GM18507 (cell line): ENCODE measurements around the gene PTPRN2.

Experiments
- DNase-seq: peaks from one replicate; pipeline ENCODE4 v3.0.0; 2011; ENCODE audit warnings: low read depth; ENCODE audit not compliant: insufficient read length; ENCODE audit errors: extremely low spot score
- FAIRE-seq: peaks from 2 replicates; lab custom pipeline; 2011; peaks lifted over from hg19 to GRCh38; lab: Jason Lieb, UNC

PTPRN2 gene

DNA sequence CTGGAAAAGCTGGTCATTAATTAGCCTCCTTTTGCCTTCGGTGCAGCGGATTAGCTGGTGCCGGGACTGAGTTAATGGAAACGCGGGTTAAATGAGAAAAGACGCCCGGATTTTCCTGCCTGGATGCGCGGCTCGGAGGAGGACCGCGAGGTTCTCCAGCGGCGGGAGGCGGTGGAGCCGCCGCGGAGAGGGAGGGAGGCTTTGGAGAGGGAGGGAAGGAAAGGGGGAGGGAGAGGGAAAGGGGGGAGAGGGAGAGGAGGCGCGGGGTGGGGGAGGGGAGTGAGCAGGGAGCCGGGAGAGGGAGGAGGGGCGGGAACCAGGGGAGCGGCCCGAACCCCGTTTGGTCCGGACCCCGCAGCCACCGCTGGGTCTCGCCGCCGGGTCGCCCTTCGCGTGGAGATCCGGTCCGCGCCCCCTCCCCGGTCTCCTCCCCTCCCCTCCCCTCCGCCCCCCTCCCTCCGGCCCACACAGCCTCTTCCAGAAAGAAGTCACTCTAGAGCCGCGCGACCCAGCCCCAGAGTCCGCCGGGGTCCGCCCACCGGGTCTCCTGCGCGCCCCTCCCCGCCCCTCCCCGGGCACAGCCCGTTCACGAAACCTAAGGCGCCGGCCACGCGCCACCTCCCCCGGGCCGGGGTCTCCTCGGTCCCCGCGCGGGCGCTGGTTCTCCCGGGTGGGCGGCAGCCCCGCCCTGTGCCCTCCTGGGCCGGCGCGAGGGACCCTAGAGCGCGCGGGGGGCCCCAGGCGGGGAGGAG lies 903.3 kb downstream of the PTPRN2 start:
- no peak for FAIRE-seq
- DNase-seq: no peak

DNA sequence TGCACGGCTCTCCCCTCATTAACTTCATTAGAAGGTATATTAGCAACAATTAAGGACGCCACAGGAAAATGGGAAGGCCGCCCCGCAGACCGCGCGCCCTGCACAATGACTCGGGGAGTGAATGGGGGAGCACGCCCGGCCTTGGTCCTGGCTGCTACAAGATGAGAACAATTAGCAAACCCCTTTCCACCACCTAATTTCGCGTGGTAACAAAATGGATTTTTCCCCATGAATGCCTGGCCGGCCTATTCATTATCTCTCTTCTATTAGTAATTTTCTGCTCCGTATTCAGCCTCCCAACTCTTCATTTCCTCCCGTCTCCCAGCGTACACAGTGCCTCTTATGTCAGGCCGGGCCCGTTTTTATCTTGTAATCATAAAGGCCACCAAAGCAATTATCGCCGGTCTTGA lies 903.9 kb downstream of the PTPRN2 start:
- DNase-seq: no peak
- no peak for FAIRE-seq

DNA sequence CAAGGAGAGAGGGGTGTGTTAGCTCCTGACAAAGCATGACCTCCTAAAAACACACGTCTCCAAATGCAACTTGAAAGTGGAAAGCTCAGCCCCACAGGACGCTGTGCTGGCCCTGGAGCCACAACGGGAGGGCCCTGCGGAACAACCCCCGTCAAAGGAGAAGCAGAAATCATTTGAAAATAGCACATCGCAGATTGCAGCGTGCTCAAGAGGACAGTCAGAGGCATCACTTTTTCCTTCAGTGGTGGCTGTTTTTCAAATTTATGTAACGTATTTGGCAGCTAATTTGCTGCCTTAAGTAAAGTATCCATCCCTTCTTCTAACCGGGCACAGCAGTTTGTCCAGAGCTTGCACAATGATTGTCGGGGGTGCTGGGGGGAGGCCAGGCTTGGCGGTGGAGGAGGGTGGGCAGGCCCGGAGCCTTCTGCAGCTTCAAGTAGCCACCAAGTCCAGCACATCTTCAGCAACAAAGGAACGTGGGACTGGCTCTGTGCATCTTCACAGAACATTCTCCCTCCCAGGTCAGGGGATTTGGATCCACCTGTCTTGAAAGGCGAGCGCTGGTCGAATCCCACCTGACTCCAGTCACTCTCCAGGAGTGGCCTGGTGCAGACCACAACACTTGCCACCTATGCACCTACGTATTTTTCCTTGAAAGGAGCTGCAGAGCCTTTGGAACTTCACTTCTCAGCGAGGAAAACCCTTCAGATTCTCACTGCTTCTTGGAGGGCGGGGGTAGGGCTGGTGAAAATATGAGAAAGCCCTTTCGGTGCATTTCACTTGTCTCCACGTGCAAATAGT lies 904.5 kb downstream of the PTPRN2 start:
- DNase-seq (no peak), FAIRE-seq (no peak)

DNA sequence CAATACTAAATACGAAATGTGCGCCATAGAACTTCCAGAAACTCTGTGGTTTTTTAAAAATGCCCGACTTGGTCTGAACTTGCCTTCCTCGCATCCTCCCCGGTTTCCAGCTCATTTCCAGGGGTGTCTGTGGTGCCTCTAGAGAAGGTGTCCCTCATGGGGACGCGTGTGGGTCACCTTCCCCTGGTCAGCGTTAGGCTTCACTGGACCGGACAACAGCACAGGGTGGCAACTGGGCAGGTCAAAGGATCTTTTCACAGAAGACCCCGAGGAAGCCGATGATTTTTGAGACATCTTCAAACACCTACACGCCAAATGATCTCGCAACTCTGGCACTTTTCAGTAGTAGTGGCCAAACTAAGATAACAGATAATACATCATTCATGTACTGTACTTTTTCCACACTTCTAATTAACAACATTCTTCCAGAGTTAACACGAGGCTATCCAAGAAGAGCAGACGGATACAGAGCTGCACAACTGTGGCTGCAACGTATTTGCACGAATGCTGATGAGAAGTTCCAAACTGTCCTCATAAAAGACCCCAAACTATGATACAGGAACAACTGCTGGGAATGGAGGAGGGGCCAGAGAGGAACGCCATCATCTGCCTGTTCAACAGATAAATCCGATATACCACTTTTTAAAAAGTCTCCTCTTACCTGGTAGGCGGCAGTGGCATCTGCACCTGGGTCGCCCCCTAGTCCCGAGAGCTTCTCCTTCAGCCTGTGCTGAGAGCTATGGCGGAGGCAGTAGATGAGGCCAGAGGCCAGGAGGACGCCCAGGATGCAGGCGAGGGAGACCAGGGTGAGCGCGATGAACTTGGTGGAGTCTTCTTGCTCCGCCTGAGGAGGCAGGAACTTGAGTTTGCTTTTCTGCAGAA lies 905.3 kb downstream of the PTPRN2 start:
- FAIRE-seq (no peak), DNase-seq (no peak)

DNA sequence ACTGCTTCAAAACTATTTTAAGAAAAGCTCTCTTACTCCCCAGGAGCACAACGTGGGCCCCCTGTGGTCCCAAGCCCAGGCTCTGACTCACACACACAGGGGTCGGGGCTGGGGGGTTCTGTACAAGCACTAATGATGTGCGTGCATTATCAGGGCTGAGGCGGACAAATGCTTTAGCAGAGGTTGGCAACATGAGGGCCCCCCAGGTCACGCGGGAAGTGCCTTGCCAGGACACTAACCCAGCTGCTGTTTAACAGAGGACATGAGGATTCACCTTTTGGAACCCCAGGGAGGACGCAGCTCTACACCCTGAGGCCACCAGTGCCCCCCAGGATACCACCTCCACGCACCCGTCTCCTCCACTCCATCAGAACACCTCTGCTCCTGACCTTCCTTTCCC lies 908.0 kb downstream of the PTPRN2 start:
- DNase-seq: no peak
- no peak for FAIRE-seq

DNA sequence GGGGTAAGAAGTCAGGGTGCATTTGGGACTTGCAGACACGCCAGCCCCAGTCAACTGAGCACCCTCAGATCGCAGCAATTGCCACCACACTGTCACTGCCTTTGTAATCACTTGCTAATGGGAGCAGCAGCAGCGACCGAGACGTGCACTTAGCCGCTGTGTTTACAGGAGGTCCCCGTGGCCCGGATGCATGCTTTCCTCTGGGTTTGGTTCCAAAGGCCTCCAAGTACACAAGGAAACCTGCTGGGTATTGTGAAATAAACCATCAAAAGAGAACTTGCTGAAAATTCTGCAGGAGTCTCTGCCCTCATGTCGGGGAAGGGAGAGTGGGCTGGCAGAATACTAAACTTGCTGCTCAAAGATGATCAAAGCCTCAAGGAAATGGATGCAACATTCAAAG lies 909.1 kb downstream of the PTPRN2 start:
- DNase-seq (no peak), FAIRE-seq (no peak)

DNA sequence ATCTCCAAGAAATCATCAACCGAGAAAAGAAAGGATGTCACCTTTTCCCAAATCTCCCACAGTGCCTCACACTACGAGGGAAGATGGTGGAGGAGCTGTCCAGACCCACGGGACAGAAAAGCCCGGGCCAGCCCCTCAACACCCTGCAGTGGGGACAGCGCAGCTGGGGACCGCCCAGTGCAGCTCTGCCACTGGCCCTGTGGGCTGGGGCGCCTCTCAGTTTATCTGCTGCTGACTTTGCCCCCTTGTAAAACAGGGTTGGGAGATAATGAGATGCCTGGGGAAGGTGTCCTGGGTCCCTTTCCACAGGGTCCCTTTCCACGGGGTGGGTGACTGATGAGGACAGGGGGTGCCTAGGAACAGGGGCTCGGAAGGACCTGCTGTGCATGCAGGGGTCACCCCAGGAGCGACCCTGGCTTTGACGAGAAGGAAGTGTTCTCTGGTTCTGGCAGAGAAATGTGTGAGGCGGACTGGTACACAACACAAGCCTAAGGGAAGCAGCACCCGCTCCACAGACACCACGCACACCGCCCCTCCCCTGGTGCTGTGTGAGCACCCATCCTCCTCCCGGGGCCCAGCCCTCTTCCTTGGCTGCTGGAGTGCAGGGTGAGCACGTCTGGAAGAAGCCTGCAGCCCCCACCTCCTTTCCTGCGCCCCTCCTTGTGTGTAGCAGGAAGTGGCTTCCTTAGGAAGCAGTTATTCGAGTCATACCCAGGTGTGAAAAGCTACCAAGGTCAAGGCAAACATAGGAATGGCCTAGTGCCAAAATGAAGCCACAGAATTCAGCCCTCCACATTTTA lies 911.0 kb downstream of the PTPRN2 start:
- DNase-seq (no peak), FAIRE-seq (no peak)

DNA sequence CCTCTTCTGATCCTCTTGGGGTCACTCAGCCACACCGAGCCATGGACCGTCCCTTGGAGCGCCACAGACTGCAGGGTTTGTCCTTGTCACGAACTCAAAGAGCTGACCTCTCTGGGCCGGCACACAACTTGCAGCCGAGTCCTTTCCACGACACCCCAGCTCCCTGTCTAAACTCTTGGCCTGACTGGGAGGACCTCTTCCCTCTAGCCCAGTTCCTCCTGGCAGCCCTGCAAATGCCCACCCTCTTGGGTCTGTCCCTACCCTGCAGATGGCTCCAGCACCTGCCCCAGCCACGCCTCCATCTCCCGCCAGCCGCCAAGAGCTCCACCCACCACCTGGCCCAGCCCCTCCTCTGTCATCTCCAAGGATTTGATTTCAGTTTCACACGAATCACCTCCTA lies 911.6 kb downstream of the PTPRN2 start:
- no peak for FAIRE-seq
- no peak for DNase-seq

DNA sequence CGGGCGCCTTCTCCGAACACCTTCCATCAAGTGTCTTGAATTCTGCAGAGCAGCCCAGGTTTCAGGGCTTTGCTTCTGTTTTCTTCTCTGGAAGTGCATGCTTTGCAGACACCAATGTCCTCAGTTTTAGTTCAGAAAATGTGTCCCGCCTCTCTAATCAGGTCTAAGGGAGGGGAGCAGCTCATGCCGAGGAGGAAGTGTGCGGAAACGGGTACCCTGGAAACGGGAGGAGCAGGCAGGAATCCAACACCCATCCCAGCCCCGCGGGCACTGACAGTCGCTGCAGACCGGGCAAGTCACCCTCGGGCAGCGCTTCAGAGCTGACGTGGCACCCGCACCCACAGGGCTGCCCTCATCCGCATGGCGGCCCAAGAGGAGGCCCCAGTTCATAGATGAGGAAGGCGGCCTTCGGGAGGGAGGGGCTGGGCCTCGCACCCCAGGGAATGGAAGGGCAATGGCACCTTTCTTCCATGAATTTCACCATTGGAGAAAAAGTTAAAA lies 912.1 kb downstream of the PTPRN2 start:
- FAIRE-seq (no peak), DNase-seq (no peak)

DNA sequence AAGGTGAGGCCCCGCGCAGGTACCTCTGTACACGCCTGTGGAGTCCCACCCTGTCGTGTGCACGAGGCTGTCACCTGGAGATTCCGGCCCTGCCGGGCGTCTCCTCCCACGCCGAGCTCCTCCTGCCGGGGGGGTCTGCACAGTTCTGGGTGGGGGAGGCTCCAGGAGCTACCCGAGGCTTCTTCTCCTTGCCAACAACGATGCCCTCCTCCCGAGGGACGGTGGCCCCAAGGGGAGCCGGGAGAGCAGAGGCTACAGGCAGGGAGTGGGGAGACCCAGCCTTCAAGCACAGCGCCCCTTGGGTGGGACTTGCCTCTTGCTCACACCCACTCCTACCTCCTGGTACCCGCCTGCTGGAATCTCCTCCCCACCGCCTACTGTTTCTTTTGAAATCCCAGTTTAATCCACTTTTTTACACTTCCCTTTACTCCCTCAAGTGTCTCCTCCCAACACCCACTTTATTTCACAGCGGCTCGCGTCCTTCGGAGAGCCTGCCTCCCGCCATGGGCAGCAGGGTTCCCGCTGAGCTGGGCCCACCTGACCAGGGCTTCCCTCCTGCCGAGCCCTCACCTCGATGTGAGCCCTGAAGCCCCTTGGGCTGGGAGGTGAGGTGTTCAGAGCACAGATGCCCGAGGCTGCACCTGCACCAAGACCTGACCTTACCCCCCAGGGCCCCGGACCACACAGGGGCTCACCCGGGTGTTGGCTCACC lies 912.8 kb downstream of the PTPRN2 start:
- FAIRE-seq (no peak), DNase-seq (no peak)

DNA sequence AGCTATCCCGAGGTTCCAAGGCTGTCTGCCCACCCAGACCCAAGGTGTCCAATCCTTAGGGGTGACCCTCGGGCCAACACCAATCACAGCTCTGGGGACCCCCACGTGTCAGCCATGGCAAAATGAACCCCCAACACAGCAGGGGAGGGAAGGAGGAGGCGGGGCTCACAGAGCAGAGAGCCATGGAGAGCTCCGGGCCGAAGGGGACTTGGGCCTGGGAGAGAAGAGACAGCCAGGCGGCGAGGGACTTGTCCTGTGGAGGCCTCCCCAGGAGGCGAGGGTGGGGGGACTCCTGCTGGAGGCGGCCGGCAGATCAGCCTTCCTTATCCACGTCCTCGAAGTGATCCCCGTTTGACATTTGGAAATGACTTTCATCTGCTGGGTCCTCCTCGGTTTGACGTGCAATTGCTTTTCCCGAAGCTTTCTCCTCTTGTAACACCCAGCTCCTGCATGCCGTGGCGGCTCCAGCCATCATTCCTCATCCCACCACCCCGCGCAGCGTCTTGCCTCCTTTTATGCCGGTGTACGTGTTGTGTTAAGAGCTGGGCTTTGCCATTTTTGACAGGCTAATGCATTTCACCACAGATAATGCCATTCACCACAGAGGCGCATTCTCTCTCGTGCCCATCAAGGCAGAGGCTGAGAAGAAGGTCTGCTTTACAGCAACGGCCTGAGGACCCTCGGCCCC lies 913.5 kb downstream of the PTPRN2 start:
- DNase-seq (no peak), FAIRE-seq (no peak)

DNA sequence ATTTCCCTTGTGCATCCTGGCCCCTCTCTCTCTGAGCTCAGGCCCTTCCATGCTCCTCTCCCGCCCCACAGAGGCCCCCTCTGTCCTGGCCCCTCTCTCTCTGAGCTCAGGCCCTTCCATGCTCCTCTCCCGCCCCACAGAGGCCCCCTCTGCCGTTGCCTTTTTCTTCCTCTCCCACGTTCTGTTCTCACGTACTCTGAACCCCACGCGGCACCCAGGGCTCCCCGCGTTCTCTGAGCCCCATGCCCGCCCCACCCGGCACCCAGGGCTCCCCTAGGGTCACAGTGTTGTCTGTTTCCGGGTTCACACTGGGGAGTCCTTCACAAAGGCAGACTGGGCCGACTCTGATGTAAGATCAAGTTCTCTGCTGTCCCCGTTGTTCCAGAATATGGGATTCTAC lies 914.0 kb downstream of the PTPRN2 start:
- FAIRE-seq: no peak
- no peak for DNase-seq

DNA sequence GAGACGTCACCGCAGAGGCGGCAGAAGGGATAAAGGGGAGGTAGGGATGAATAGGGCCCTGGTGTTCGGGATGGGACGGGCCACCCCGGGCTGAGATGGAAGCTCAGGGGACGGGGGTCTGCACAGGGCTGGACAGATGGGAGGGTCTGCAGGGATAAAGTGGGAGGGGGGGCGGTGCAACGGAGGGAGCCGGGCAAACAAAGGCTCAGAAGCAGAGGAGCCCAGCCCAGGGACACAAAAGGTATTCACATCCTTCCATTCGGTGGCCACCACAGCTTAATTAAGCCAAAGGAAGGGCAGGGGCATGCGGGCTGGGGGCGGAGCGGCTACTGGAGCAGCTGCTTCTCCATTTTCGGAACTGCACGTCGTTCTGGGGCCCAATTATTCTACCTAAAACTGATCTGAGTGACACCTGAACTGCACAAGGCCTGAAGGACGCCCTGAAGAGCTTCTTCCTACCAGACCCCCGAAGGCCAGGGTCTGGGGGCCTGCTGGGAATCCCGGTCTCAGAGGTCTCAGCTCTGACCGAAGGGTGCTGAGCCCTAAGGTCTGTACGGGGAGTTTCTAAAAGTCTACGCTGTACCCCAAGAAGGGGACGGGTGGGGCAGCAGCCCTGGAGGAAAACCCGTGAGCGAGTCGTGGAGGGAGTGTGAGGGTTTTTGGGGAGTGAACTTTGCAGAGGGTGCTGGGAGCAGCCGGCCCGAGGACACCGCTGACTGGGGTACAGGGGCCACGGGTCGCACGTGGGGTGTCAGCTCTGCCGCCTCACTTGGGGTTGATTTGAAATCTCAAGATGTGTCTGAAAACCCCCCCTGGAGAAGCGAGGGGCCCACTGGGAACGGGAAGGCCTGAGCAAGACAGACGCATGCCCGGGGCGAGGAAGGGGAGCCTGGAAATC lies 916.0 kb downstream of the PTPRN2 start:
- DNase-seq (no peak), FAIRE-seq (no peak)

DNA sequence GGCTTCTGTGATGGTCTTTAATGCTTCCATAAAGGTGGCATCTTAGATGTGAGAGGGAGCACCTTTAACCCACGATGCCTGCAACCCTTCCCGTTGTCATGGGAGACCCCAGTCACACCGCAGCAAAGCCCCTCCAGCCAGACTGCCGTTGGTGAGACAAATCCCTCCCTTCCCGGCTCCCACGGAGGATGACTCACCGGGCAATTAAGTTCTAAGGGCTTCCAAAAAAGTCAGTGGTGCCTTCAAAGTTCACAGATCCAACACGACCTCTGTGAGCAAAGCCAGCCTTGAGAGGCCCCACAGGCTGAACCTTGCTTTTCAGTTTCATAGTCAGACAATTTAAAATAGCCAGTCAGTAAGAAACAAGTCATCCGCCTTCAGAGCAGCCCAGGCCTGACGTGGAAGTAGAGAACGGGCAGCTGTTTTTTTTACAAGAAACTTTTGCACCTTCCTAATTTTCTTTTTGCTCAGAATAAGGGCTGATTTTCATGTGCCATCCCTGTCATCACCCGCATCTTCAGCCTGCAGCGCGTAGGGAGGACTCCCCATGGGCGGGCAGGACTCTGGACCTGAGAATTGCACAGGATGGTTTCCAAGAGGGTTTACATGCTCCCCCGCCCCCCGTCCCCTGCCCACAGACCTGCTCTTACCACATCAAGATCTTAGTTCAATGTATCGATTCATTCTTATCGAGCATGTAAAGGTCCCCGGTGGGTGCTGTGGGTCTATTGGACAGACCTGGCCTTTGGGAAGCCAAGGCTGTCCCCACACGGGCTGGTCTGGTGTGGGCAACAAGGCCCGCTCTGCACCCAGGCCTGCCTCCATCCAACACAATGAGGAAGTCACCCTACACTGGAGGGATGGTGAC lies 916.9 kb downstream of the PTPRN2 start:
- DNase-seq: no peak
- no peak for FAIRE-seq

DNA sequence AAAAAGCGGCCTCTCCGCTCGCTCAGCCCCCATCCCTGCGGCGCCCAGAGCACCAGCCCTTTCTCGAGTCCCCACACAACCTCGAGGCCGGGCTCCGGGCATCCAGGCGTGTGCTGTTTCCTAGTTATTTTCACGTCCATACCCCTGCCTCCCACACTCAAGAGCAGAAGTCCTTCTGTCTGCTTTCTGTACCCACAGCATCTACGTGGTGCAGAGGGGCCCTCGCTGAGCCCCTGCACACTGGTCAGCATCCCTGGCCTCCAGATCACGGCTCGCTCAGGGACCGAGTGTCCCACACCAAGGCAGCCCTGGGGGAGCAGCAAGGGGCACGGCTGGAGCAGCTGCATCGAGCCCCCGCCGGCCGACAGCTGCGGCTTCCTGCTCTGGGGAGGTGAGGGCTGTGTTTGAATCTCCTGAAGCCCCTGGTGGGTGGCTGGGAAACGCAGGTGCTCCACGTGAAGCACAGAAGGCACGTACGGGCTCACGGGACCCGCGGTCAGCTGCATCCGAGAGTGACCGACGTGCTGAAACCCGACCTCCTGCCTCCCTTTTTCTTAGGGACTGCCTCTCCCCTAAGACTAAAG lies 917.8 kb downstream of the PTPRN2 start:
- DNase-seq: no peak
- FAIRE-seq: no peak
